GM18909 (cell line): Measurements from ENCODE around the gene MBP.

ENCODE experiments used
- ATAC-seq: cut with Tn5 transposase; IDR thresholded peaks from one replicate; pipeline ENCODE4 v1.9.1; 2021; ENCODE audit warnings: mild to moderate bottlenecking; ENCODE audit not compliant: unreplicated experiment, poor library complexity

Gene MBP

GRCh38 chr18:77014538-77014937, 118.0 kb downstream of the MBP start:
- ATAC-seq, result no peak

- ATAC-seq, result no peak
Measured at GRCh38 chr18:77013811-77014521, 118.6 kb downstream of the MBP start.

GRCh38 chr18:77012806-77013541, 119.6 kb downstream of the MBP start:
- no peak for ATAC-seq

GRCh38 chr18:77012120-77012519, 120.5 kb downstream of the MBP start:
- no peak for ATAC-seq

- no peak for ATAC-seq
Measured at GRCh38 chr18:77009675-77010074, 122.9 kb downstream of the MBP start.

DNA sequence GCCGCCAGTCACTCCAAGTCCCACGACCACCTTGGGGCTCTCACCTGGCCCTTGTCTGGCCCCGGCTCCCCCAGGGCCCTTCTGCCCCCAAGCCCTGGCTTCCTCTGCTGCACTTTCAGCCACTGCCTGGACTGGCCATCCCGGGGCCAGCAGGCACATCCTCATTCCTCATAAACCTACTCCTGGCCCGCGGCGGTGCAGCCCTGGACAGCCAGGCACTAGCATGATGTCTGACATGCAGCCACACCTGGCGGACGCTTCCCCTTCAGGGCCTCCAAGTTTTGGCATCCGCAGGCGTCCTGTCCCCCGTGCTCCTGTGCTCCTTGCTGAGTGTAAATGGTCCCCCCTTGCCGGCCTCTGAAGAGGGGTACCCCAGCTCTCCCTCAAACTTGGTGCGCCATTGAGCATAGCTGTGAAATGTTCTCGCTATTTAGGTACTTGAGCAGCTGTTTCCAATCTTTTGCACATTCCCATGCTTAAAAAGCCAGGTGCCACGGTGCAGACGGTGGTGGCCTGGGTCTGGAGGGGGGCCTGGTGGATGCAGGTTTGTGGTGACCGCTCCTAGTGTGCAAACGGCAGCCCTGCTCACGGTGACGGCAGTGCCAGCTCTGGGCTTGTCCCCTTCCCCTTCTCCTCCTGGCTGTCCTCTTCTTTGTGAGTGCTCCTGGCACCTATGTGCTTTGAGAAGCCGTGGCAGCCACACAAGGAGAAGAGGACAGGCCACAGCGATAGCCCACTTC, 123.8 kb downstream of the MBP start:
- no peak for ATAC-seq

- ATAC-seq, result no peak
Measured at GRCh38 chr18:77008006-77008405, 124.6 kb downstream of the MBP start.

DNA sequence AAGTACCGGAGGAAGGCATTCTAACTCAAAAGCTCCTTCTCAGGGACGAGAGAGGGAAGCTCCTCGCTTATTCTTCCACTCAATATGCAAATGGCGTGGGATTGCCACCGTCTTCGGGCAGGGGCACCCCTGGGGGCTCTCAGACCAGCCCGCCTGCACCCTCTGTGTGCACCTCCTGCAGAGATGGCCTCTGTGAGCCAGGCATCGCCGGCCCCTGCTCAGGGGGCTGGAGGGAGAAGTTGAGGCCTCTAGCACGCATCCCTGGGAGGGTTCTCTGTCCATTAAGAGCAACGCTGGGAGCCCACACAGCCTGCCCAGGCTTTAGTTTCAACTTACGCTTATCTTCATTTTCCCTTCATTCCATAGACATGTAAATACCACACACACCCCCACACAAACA, 125.3 kb downstream of the MBP start:
- ATAC-seq, result no peak

GRCh38 chr18:77006305-77007175, 126.0 kb downstream of the MBP start:
- ATAC-seq, result no peak

DNA sequence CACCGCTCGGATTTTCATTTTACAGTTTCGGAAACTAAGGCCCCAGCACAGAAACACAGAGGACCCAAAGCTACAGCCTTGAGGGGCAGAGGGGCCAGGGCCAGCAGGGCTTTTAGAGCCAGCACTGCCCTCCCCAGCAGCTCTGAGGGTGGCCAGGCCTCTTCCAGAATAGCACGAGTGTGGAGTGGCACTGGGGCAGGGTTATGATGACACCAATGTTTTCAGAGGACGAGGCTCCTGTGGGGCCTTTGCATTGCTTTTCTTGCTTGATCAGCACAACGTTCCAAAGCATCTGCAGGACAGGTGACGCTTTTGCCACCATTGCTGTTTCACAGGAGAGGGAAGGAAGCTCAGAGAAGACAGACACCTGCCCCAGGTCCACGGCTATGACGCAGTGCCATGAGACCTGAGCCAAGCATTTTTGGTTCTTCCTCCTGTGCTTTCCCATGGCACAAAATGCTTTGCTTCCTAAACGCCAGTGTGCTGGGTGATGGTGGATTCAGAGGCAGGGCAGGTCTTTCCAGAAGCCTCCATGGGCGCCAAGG, 126.9 kb downstream of the MBP start:
- no peak for ATAC-seq

GRCh38 chr18:77004555-77005380, 127.8 kb downstream of the MBP start:
- no peak for ATAC-seq

DNA sequence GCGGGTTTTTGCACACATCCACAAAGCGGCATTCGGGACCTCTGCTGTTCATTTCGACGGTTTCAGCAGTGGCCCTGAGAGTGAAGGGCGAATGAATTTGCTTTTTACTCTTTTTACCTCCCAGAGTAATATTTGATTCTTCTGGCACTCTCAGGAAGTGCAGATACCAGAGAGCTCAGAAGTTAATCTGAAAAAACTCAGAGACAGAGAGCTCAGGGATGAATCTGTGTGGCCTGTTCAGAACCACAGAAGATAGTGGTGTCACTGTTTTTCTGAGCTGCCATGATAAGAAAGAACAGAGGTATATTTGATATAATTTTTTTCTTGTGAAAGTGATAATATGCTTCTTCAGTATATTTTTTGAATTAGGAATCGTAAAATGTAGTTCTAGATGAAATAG, 129.3 kb downstream of the MBP start:
- ATAC-seq, result no peak

DNA sequence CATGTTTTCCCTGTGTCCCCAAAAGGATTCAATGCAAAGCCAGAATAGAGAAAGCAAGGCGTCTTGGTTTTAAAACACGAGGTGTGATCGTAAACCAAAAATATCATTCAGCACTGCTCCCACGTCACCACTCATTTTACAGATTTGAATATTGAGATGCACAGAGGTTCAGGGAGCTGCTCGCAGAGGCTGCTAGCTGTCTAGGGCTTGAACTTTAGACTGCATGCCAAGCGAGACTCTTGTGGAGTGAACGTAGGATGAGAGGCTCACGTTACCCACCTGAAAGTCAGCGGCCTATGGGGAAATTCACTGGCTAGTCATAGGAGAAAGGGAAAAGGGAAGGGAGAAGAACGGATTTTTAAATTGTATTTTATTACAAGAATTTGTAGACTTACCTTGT, 130.1 kb downstream of the MBP start:
- no peak for ATAC-seq

DNA sequence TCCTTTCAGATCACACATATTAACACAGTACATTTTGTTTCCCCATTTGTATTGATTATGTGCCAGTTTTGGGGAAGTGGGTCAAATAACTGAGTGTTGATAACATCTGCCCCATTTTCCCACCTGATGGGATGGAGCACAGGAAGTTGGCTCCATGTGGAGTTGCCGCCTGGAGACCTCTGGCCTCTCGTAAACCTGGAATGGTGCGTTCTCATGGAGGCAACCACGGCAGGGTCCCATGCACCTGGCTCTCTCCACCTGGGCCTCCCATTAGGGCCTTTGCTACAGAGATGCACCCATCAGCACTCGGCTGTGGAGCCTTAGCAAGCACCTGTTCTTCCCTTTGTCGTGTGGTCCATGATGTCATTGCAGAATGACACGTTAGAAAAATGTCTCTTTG, 130.6 kb downstream of the MBP start:
- no peak for ATAC-seq

DNA sequence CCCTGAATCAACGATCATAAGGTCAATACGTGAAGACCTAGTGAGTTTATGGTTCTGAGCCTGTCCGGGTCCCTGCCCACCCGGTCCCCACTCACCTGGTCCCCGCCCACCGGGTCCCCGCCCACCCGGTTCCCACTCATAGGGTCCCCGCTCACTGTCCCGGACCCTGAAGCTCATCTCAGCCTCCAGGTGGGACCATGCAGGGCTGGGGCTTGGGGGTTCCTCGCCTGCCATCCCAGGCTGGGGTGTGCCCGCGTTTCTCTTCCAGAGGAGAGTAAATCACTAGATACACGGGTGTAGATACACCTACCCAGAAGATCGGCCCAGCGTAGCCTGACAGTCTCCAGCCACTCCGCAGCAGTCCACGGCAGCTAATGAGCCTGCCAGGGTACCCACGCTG, 131.5 kb downstream of the MBP start:
- ATAC-seq, result no peak

- ATAC-seq, result no peak
Measured at GRCh38 chr18:77000527-77000926, 132.1 kb downstream of the MBP start.

DNA sequence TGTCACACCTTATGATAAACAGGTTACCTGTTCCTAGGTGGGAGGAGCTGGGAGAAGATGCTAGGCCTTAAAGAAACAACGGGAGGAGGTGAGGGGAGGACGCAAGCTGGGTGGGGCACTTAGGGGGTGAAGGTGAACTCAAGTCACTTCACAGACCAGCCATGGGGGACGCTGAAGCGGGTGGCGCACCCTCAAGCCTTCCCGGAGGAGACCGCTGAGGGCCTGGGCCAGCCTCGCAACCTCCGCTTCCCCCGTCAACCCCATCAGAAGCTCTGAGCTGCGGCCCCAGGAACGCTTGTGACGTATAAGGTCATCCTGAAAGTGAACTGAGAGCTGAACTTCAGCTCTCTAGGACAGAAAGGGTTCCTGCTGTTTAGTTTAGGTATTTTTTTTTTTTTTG, 133.5 kb downstream of the MBP start:
- no peak for ATAC-seq

- no peak for ATAC-seq
Measured at GRCh38 chr18:76997951-76998808, 134.4 kb downstream of the MBP start.
